ENCODE results near the gene EPHB1. TPM values are rescaled to one million over a fixed set of nuclear protein-coding genes. Genes with fewer than 3 reads are reported as not detected.

Gene EPHB1
- total RNA-seq, 4 donors from 2014 or later = 0.82 to 2.2 (median 1.2) TPM

GRCh38 chr3:134755821-134756220 is 39.2 kb upstream of the EPHB1 start:
- H3K36me3 ChIP-seq = no peaks in the 10 kb centered on the region
- in situ Hi-C loops (cut with MboI; ENCODE audit: low pct_ligation_motif_present in 1 of 4, low pct_unique_long_range_greater_than_20kb in 1 of 4, low sequenced_read_pairs in 3 of 4) = no loop called here
- intact Hi-C loops (cut with DNase I; ENCODE audit: low total_unique reads) = loop anchor here (10.0 kb wide), 1 partner anchor 151 kb away; no protein-coding TSS in a partner anchor

GRCh38 chr3:134757549-134758069 is 37.5 kb upstream of the EPHB1 start:
- no peaks in the 10 kb centered on the region for H3K4me1 ChIP-seq
- no peak overlapping the region for H3K27ac ChIP-seq
- in situ Hi-C loops (cut with MboI; ENCODE audit: low pct_ligation_motif_present in 1 of 4, low pct_unique_long_range_greater_than_20kb in 1 of 4, low sequenced_read_pairs in 3 of 4) (no loop called here), intact Hi-C loops (cut with DNase I; ENCODE audit: low total_unique reads) (loop anchor here (10.0 kb wide), 1 partner anchor 153 kb away; no protein-coding TSS in a partner anchor)
- H3K27me3 ChIP-seq = no peaks in the 10 kb centered on the region
- no peaks in the 10 kb centered on the region for H3K9me3 ChIP-seq
- no peak for DNase-seq
- no peak for TF ChIP-seq POLR2A (IDR thresholded peaks at IDR 0.05)
- TF ChIP-seq POLR2AphosphoS5 (IDR thresholded peaks at IDR 0.05) = no peak
- no peak for TF ChIP-seq CTCF (IDR thresholded peaks at IDR 0.05)
- no peak for TF ChIP-seq EP300 (IDR thresholded peaks at IDR 0.05; ENCODE audit: low read depth)
- WGBS, 2 donors (ENCODE audit: low coverage in 1 of 2) = 65 to 70% methylated on average over 1 to 3 of the region's 3 CpGs
- H3K4me3 ChIP-seq = no peak overlapping the region
- no peaks in the 10 kb centered on the region for H3K36me3 ChIP-seq

More at GRCh38 chr3:134755821-134756220, 39.2 kb upstream of the EPHB1 start:
- H3K9me3 ChIP-seq = no peaks in the 10 kb centered on the region
- no peak overlapping the region for H3K27ac ChIP-seq
- H3K27me3 ChIP-seq = no peaks in the 10 kb centered on the region
- no peak overlapping the region for H3K4me3 ChIP-seq
- DNase-seq = no peak
- TF ChIP-seq CTCF (IDR thresholded peaks at IDR 0.05) = no peak
- TF ChIP-seq POLR2A (IDR thresholded peaks at IDR 0.05) = no peak
- no peak for TF ChIP-seq EP300 (IDR thresholded peaks at IDR 0.05; ENCODE audit: low read depth)
- TF ChIP-seq POLR2AphosphoS5 (IDR thresholded peaks at IDR 0.05) = no peak
- WGBS, 2 donors (ENCODE audit: low coverage in 1 of 2) = 47% methylated on average over 2 of the region's 2 CpGs; no CpG with 5 or more reads in 1 of the 2 donors
- H3K4me1 ChIP-seq = no peaks in the 10 kb centered on the region

- no peak for DNase-seq
- TF ChIP-seq EP300 (IDR thresholded peaks at IDR 0.05; ENCODE audit: low read depth) (no peak), POLR2A (IDR thresholded peaks at IDR 0.05) (no peak), POLR2AphosphoS5 (IDR thresholded peaks at IDR 0.05) (no peak), CTCF (IDR thresholded peaks at IDR 0.05) (no peak)
- H3K27ac ChIP-seq = no peak overlapping the region
- intact Hi-C loops (cut with DNase I; ENCODE audit: low total_unique reads) = no loop called here
- no peaks in the 10 kb centered on the region for H3K4me1 ChIP-seq
- 62% methylated on average over 8 of the region's 8 CpGs; no CpG with 5 or more reads in 1 of the 2 donors for WGBS, 2 donors (ENCODE audit: low coverage in 1 of 2)
- no peaks in the 10 kb centered on the region for H3K27me3 ChIP-seq
- in situ Hi-C loops (cut with MboI; ENCODE audit: low pct_ligation_motif_present in 1 of 4, low pct_unique_long_range_greater_than_20kb in 1 of 4, low sequenced_read_pairs in 3 of 4) = no loop called here
- H3K36me3 ChIP-seq = no peaks in the 10 kb centered on the region
- H3K9me3 ChIP-seq = no peaks in the 10 kb centered on the region
- no peak overlapping the region for H3K4me3 ChIP-seq
Measured at GRCh38 chr3:134761213-134761612, 33.8 kb upstream of the EPHB1 start.

- no peaks in the 10 kb centered on the region for H3K9me3 ChIP-seq
- 91% methylated on average over 4 of the region's 4 CpGs; no CpG with 5 or more reads in 1 of the 2 donors for WGBS, 2 donors (ENCODE audit: low coverage in 1 of 2)
Measured at GRCh38 chr3:134762016-134762415, 33.0 kb upstream of the EPHB1 start.

More at GRCh38 chr3:134762016-134762415, 33.0 kb upstream of the EPHB1 start:
- in situ Hi-C loops (cut with MboI; ENCODE audit: low pct_ligation_motif_present in 1 of 4, low pct_unique_long_range_greater_than_20kb in 1 of 4, low sequenced_read_pairs in 3 of 4) = no loop called here
- Histone ChIP-seq H3K27ac (no peak overlapping the region), H3K4me3 (no peak overlapping the region), H3K36me3 (no peaks in the 10 kb centered on the region), H3K4me1 (no peaks in the 10 kb centered on the region), H3K27me3 (no peaks in the 10 kb centered on the region)
- TF ChIP-seq POLR2A (IDR thresholded peaks at IDR 0.05) (no peak), POLR2AphosphoS5 (IDR thresholded peaks at IDR 0.05) (no peak), EP300 (IDR thresholded peaks at IDR 0.05; ENCODE audit: low read depth) (no peak), CTCF (IDR thresholded peaks at IDR 0.05) (no peak)
- intact Hi-C loops (cut with DNase I; ENCODE audit: low total_unique reads) = no loop called here
- no peak for DNase-seq

All from transverse colon (tissue), 4 donors.